K562 (cell line): Measurements from ENCODE around the gene ATXN1. TPM values are rescaled to one million over a fixed set of nuclear protein-coding genes. Genes with fewer than 3 reads are reported as not detected.

Experiments used
- BACH1 ChIP-seq: fragments of 200-800 bp; sonication (Bioruptor generic); IDR thresholded peaks from 2 replicates; pipeline ENCODE4 v1.6.1; 2016; ENCODE audit warnings: missing genetic modification characterization, missing compliant biosample characterization
- HNRNPH1 ChIP-seq: fragments of 200-400 bp; formaldehyde crosslinking; optimal IDR thresholded peaks from 2 replicates; pipeline ENCODE3; 2017; ENCODE audit warnings: low read depth, mild to moderate bottlenecking, low read length, moderate library complexity
- MCM3 ChIP-seq: fragments of 450-650 bp; IDR thresholded peaks from 2 replicates; pipeline ENCODE4 v1.6.1; 2016
- MIER1 ChIP-seq: fragments of 450-650 bp; IDR thresholded peaks from 2 replicates; pipeline ENCODE4 v1.6.1; 2016; ENCODE audit warnings: antibody characterized with exemption, mild to moderate bottlenecking, low read depth
- PATZ1 ChIP-seq: fragments of 250-450 bp; sonication (Bioruptor Pico); IDR thresholded peaks from 2 replicates; pipeline ENCODE4 v1.5.0; 2020; ENCODE audit warnings: mild to moderate bottlenecking, borderline replicate concordance
- PRDM10 ChIP-seq: fragments of 450-650 bp; IDR thresholded peaks from 2 replicates; pipeline ENCODE4 v1.6.1; 2018; ENCODE audit not compliant: partially characterized antibody
- STAT6 ChIP-seq: sonication (generic); formaldehyde crosslinking; IDR thresholded peaks from 2 replicates; pipeline ENCODE4 v1.8.1; 2023; ENCODE audit warnings: mild to moderate bottlenecking, missing genetic modification reagents
- ZNF318 ChIP-seq, 2 experiments: fragments of 450-650 bp; IDR thresholded peaks; 2 replicates each; pipeline ENCODE4 v1.6.1; 2016; ENCODE audit warnings: mild to moderate bottlenecking in 2 of 2, borderline replicate concordance in 1 of 2, low read depth in 1 of 2, moderate library complexity in 1 of 2
- polyA plus RNA-seq, 8 experiments: library from polyadenylated mRNA; depleted of rRNA in 4 of 8; stranded (reverse) in 5 of 8; unstranded in 3 of 8; fragments of >200 nt; fragmentation: Nextera tagmentation in 2 of 8; fragmentation: Illumina TruSeq in 1 of 8; extraction: Ambion mirVana in 2 of 8; extraction: Trizol in 1 of 8; gene quantifications; 2 replicates each; pipeline versions ENCODE4 v1.2.1 to v1.2.3, GENCODE V29; 2011 to 2014; ENCODE audit warnings: inconsistent platforms in 1 of 8, missing spikeins in 1 of 8
- total RNA-seq, 7 experiments: library from RNA; depleted of rRNA in 6 of 7; stranded (reverse); fragments of >200 nt in 6 of 7; fragmentation: Illumina TruSeq in 2 of 7; extraction: Trizol in 2 of 7; gene quantifications; 2 replicates each; pipeline versions ENCODE4 v1.2.1 to v1.2.3, GENCODE V29; 2011 to 2021; ENCODE audit warnings: low replicate concordance in 1 of 7

ATXN1 gene
- total and polyA plus RNA-seq, 9 of the 15 experiments (the other 6 are each of a cell fraction or from before 2014, with no cell fraction given): under 0.01 to 1.2 (median 0.58) TPM

GRCh38 chr6:16319813-16320532 lies 441.3 kb downstream of the ATXN1 start (continued):
- peak in 1 of 2 experiments; percentile 86; a peak in 2 of 4 replicates for TF ChIP-seq ZNF318 (IDR thresholded peaks at IDR 0.05; ENCODE audit: borderline replicate concordance in 1 of 2, low read depth in 1 of 2)
- TF ChIP-seq HNRNPH1: no peak
- 0 out of 2 replicates have a peak, but pooled peaks have one; percentile 71 for TF ChIP-seq STAT6 (CRISPR knock-in tag)
- no peak for TF ChIP-seq PATZ1 (CRISPR knock-in tag)
- no peak for TF ChIP-seq MIER1
- TF ChIP-seq MCM3: no peak
- peak; percentile 6 for TF ChIP-seq PRDM10
- no peak for TF ChIP-seq BACH1
